ENCODE measurements around the gene PGF.
"Not testable (repeated sequence)": the region's sequence is repeated elsewhere in the genome, so short reads cannot be mapped to it uniquely, and the experiment has no call there.

The PGF gene

GRCh38 chr14:74938531-74939495 is 16.6 kb downstream of the PGF start:
- DNase-seq, result peak; percentile 32

DNA sequence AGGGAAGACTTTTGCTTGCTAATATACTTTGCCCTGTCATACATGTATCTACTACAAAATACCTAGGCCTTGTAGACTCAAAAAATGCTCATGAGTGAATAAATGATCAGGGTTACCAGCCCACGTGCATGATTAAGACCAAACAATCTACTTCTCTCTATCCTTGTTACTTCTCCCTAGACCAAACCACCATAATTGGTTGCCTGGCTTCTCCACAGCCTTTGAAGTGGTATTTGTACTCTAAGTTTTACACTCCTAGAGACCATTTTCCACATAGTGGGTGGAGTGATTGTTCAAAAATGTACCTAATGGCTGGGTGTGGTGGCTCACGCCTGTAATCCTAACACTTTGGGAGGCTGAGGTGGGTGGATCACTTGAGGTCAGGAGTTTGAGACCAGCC is 18.2 kb downstream of the PGF start:
- no peak for DNase-seq

GRCh38 chr14:74936731-74937130 is 18.7 kb downstream of the PGF start:
- no peak for DNase-seq

DNA sequence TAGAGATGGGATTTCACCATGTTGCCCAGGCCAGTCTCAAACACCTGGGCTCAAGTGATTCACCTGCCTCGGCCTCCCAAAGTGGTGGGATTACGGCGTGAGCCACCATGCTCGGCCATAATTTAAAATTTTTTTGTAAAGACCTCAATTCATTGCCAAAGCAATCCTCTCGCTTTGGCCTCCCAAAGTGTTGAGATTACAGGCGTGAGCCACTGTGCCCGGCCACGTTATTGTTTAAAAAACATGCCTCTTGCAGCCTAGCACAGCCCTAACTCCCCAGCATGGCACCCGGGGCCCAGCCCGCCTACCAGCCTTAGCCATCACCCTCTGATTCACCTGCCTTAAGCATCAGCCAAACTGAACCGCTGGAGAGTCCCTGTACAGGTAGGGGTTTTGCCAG is 19.2 kb downstream of the PGF start:
- no peak for DNase-seq

- DNase-seq, result no peak
Observed at GRCh38 chr14:74935360-74935680, 20.1 kb downstream of the PGF start.

DNA sequence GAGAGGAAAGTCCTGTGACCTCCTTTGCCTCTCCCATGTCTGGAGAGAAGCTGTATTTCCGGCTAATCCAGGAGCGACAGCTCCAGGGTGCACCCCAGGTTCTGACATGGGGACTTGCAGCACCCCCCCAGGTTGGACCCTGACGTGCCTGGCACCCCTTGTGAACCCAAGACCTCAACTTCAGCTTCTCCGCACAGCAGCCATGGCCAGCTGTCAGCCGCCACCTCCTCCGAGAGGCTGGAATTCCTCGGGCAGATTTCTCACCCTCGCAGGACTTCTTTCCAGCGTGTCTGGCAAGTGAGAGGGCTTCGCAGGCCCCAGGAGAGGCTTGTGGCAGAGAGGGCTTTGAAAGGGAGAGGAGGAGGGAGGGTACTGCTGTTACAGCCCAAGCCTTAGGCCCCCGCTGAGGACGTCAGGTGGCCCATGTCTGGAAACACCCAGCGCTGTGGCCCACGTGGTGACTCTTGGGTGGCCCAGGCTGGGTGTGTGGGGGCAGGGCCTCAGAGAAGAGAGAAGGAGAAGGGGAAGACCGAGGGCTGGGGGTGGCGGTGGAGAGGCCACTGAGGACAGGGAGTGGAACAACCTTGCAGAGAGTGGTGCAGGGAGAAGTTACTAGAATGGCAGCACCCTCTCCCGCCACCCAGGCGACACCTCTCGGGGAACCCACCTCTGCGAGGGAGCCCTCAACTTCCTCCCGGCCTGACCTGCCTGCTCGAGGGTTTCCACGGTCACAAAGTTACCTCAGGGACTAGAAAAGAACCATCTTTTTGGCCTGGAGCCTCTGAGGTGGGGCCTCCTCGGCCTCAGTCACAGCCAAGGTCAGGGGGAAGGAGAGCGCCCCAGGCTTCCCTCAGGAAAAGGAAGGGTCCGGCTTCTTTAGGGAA is 20.7 kb downstream of the PGF start:
- no peak for DNase-seq

DNA sequence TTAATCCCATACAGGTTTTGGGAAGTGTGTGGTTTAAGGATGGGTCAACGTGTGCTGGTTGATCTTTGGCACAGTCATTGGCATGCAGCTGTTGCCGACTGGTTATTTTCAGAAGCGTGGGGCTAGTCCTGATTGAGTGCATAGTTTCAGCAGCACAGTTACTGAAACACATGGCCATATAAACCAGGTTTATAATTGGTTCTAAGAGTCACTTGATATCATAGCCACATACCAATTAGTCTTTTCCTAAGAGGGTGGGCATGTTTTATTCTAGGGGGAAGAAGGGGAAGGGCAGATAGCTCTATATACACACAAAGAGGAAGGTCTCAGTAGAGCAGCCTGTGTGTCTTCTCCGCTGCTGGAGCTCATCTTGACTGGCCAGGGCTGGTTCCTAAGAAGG is 21.4 kb downstream of the PGF start:
- DNase-seq, result peak; percentile 23

GRCh38 chr14:74932936-74933335 is 22.5 kb downstream of the PGF start:
- not testable (repeated sequence) for DNase-seq

GRCh38 chr14:74932401-74932901 is 22.9 kb downstream of the PGF start:
- DNase-seq, result peak; percentile 4

GRCh38 chr14:74931744-74932143 is 23.7 kb downstream of the PGF start:
- not testable (repeated sequence) for DNase-seq

DNA sequence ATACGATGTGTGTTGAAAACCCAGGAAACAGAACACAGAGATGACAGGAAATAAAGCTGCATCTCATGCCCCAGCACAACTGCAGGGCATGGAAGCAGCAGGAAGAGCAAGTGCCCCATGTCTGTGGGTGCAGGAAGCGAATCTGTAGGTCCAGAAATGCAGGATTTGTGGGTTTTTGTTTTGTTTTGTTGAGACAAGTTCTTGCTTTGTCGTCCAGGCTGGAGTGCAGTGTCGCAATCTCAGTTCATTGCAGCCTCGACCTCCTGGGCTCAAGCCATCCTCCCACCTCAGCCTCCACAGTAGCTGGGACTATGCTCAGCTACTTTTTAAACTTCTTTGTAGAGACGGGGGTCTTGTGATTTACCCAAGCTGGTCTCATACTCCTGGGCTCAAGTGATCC is 26.2 kb downstream of the PGF start:
- DNase-seq, result peak; percentile 42

DNA sequence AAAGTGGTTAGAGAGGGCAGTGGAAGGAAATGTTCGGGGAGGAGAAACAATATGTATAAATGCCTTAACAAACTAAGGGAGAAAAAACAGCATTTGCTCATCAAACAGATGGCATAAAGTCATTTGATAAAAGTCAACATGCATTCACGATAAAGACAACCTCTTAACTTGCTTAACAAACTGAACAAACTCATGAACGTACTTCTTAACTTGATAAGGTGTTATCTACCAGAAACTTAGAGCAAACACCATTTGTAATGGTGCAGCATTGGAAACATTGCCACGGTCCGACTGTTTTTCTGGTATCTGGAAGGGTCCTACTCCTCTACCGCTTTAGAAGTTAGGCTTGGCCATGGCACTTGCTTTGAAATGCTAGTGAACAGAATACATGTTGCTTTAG is 28.2 kb downstream of the PGF start:
- no peak for DNase-seq

DNA sequence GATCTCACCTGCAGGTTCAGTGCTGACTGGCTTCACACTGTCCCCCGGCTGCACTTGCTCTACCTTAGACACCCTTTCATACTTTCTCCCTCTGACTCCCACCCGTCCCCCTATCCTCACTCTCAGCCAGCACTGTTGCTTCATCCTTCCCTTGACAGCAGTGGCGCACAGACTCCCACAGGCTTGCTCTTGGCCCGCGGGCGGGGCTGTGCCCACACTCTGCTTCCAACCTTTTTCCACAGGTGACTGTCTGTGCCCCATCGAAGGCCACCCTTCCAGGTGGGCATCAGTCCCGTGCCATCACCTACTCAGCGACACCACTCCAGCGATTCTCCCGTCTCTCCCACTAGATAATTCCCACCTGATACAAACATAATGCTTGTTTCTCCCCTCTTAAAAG is 31.3 kb downstream of the PGF start:
- DNase-seq, result no peak

DNA sequence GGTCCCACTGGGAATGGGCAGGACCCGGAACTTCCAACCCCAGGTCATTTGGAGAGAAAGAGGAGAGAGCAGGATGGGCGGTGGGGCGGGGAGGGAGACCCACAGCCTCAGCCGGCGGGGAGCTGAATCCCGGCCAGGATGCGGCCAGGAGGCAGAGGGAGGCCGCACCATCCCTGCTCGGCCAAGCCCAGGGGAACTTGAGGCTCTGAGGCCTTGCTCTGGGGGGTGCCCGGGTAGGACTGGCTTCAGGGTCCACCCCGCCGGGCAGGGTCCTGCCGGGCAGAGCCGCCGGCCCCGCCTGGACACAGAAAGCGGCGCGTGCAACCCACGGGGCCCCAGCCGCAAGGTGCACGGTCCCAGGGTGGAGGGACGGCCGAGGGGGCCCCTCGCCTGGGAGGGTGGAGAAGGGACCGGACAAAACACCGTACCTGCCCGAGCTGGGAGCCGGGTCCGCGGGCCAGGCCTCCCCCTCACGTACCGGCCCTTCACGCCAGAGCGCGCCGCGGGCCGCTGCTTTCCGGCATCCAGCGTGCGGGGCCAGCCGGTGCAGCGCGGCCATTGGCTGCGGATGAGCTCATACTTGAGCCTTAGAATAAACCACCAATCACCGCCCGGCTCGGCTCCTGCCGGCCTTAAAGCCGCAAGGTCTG is 32.5 kb downstream of the PGF start, which contains the start of gene RPS6KL1:
Gene RPS6KL1, minus strand, starts transcription at position 509 of the 650 bp plus-strand sequence. CDS start 1,719 bp downstream, outside the sequence.
- DNase-seq, result peak; percentile 75

DNA sequence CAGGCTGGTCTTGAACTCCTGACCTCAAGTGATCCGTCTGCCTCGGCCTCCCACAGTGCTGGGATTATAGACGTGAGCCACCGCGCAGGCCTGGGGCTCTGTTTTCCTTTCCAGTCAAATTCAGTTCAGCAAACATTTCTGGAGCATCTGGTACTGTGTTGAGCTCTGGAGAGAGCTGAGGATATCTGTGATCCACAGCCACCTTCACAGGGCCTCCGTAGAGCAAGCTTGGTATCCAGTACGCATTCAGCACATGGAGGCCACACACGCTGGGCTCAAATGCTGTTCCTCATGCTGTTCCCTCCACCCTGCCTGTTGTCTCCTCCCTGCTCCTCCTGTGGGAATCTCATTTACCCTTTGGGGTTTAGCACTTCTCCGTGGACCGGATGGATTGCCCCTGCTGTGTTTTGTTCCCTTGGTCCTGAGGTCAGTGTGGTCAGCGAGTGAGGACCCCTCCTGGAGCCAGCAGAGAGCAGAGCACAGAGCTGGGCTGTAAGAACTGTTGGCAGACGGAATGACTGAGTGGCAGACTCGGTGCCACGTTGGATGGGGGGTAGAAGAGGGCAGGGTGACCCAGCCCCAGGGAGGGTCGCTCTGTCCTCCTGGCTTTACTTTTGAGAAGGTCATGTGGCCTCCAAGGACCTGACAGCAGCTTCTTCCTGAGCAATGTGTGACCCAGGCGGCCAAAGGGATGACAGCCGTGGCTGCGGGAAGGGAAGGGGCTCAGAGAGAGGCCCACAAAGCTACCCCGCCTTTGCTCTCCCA is 33.2 kb downstream of the PGF start:
- no peak for DNase-seq

DNA sequence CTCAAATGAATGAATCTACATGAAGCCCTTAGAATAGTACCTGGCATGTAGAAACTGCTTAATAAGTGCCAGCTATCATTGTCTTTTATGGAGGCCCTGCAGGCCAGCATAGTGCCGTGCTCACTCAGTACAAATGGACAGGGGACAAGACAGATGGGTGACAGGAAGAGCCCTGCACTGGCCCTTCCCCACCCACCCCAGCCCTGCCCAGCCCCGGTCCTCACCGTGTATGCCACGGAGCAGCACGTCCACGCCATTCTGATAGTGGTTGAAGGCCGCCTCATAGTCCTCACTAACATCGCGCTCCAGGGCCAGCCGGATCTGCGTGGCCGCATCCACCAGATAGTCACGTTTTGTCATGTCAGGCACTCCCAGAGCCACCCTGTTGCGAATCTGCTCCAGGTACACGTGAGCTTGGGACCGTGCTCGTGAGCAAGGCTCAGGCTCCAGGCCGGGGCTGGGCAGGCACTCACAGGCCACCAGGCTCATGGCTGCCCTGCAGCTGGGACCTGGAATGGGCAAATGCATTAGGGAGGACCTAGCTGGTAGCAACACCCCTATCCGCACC is 34.3 kb downstream of the PGF start:
- no peak for DNase-seq

- DNase-seq, result no peak
Observed at GRCh38 chr14:74920281-74920680, 35.1 kb downstream of the PGF start.

GRCh38 chr14:74919421-74920165 is 35.8 kb downstream of the PGF start:
- DNase-seq, result no peak

DNA sequence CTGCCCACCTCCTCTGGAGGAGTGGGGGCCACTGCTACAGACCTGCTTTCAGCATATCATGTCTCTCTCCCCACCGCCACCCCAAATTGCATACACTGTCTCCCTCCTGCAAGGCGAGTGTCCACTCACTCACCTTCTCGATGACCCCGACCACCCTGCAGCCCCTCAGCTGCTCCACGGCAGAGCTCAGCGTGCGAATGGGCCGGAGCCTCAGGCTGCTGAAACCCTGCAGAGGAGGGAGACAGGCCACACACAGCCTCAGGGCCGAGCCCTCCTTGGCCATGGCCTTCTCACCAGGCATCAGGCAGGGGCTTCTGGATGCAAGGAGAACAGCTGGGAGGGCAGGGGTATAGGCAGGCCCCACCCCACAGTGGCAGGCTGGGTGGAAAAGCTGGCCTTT is 37.0 kb downstream of the PGF start:
- DNase-seq, result no peak

DNA sequence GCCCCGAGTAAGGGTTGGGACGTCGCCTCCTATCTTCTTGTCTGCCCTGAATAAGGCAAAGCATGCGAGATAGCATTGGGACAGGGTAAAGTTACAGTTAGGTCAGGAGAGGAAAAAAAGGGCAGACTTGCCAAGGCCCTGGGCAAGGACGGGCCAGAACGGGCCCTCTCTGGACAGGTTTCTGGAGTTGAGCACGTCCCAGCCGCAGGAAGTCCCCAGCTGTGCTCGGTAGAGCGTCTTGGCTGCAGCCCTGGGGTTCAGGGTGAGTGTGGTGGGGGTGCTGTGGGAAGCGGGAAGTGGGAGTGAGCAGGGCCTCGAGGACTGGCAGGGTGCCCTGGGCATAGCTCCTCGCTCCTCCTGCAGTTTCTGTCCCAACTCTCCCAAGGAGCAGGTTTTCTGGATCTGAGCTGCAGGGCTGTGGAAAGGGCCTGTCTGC is 37.7 kb downstream of the PGF start:
- DNase-seq, result no peak

GRCh38 chr14:74917178-74917543 is 38.2 kb downstream of the PGF start:
- DNase-seq, result no peak

All from MV-4-11 (cell line).